NCI-H2196 (cell line): ENCODE data around the gene CASP2.
"Not testable (repeated sequence)": the region's sequence is repeated elsewhere in the genome, so short reads cannot be mapped to it uniquely, and the experiment has no call there.

Experiments
- DNase-seq: peaks from one replicate; lab custom pipeline; 2025; ENCODE audit not compliant: unreplicated experiment; lab: John Stamatoyannopoulos, UW

The CASP2 gene

DNA sequence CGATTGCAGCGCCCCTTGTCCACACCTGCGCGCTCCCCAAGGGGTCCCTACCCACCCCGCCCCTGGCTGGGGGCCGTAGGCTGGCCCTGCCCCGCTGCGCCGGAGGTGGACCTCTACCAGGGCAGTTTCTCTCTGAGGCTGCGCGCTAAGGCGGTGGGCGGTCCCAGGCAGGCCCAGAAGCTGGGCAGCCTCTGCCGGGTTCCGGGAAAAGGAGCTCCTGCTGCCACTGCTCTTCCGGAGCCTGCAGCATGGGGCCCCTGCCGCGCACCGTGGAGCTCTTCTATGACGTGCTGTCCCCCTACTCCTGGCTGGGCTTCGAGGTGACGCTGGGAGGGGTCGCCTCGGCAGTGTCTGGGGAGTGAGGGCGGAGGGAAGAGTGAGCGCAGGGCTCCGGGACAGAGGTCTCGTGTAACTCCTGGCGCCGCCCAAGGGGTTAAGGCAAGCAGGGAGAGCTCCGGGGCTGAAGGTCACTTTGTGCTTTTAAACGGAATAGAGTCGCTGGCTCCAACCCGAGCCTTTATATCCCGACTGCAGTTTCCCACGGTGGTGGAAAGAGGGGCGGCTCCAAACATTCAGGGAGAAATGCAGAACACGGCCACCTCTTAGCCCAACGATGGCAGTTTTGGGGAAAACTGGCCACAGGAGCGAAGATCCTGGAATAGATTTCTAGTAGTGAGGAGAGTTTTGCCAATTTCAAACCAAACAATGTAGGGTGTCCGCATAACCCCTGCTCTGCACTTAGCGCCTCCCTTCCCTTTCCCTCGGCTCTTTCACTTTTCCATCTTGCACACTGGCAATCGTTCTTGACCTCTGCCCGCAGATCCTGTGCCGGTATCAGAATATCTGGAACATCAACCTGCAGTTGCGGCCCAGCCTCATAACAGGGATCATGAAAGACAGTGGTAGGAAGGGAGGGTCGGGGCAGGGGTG is 24.6 kb upstream of the CASP2 start, which contains the start of gene GSTK1:
Gene GSTK1, plus strand, starts transcription at position 176 of the 930 bp plus-strand sequence. Its CDS starts 73 bp downstream, at position 249.
- peak; percentile 59 for DNase-seq

DNA sequence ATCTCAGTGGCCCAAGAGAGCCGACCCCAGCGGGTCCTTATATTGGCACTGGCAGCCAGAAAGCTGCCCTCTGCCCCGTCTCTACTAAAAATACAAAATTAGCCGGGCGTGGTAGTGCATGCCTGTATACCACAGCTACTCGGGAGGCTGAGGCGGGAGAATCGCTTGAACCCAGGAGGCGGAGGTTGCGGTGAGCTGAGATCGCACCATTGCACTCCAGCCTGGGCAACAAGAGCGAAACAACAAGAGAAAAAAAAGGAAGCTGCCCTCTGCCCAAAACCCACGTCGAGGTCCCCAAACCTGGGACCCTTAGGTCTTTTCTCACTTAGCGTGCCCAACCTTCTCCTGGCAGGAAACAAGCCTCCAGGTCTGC is 24.0 kb upstream of the CASP2 start:
- DNase-seq = not testable (repeated sequence)

DNA sequence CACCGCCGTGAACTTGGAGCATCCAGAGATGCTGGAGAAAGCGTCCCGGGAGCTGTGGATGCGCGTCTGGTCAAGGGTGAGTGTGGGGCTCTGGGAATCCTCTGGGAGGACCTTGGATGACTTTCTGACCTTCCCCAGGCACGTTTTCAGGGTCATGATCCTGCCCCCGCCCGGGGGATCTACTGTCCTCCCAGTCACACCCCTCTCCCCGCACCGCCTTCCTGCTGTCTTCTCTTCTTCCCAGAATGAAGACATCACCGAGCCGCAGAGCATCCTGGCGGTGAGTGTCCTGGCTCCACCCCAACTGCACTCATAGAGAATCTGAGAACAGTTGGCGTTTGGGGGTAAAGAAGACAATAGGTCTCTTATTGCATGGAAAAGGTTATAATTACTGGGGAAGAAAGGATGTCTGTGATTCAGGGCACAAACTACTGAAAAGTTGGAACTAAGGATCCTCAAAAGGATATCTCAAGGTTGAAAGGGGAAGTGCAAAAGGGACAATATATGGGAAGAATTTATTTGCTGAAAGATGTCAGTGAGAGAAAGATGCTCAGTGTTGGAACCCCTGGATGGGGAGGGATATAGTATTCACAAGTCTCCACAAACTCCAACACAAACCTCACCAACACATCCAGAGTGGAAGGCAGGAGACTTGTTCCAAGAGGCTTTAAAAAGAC is 23.0 kb upstream of the CASP2 start:
- no peak for DNase-seq

DNA sequence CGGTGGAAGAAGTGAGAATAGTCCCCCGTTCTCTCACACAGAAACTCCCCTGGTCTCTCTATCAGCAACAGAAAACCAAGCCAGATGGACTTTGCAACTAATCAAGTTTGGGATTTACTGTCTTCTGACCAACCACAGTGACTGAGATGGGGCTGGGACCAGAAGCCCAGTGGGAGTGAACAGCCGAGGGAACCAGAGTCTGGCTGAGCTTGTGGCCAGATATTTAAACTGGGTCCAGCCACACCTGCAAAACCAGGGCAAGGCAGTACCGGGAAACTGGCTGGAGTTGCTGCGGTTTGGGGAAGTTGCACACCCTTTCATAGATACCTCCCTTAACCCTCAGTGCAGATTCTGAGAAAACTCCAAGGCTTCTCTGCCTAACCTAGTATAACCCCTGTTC is 18.9 kb upstream of the CASP2 start:
- no peak for DNase-seq

DNA sequence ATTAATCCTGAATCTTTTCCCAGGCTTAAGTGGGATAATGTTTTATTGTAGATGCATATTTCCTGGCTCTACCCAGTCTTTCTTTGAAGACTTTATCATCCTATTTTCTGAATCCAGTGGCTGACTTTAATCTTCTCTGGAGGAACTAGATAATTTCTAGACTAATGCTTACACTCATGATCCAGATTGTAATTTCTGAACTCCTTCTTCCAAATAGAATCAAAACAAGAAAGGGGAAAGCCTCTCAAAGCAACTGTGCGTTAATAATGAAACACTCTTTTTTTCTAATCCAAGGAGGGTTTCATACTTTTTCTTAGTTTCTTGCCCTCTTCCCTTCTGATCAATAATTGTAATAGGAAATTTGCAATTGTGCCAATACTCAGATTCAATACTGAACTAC is 16.9 kb upstream of the CASP2 start:
- DNase-seq = no peak

DNA sequence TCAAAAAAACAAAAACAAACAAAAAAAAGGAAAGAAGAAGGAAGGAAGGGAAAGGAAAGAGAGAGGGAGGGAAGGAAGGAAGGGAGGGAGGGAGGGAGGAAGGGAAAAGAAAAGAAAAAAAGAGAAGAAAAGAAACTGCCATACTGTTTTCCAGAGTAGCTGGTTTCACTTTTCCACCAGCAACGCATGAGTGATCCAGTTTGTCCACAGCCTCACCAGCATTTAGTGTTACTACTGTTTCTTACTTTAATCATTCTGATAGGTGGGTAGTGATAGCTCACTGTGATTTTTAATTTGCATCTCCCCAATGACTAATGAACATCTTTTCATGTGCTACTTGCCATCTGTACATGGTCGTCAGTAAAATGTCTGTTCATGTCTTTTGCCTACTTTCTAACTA is 15.3 kb upstream of the CASP2 start:
- no peak for DNase-seq

DNA sequence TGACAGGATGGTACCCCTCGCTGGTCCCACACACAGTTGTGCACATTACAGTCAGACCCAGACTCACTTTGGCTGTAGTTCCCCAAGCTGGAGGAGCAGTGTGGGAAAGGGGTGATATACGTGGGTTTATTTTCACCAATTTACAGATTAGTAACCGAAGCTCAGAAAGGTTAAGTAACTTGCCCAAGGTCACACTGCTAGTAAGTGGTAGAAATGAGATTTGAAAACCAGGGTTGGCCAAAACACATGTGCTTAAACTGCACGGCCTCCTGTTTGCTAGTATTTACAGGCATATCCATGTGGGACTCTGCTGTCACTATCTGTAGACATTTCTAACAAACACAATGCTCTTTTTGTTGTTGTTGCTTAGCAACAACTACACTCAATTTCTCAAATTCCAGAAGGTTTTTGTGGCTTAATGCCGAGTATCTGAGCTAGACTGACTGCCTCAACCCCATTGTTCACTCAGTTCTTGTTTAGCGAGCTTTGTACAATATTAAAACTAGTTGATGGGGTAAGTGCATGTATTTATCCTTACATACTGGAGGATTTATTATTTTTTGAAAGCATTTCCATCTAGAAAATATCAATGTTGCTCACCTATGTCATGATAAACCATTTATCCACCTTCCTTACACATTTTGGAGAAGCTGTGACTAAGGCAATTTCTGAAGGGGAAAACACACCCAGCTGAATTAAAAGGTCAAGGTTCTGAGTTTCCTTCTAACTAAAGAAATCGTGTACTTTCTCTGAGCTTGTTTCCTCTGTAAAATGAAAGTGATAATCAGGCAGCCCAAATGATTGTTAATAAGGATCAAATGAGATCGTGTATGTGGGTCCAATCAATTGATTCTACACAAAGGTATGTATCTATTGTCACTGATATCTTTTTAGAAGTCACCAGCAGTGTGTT is 8.7 kb upstream of the CASP2 start:
- peak; percentile 65 for DNase-seq

DNA sequence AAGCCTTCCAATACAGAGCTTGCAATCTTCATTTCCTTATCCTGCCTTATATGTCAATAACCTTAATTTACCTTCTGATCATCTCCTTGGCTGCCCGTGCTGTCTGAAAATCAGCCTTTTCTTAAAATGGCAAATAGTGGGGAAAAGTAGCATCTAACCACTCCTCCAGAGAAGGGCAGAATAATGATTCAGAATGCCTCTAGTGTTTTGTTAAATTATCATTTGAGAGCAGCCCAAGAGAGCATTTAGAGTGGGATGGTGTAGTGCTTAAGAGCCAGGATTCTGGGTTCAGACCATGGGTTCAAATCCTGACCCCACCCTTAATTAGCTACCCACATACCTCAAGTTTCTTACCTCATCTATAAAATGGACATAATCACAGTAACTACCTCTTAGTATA is 8.0 kb upstream of the CASP2 start:
- no peak for DNase-seq

DNA sequence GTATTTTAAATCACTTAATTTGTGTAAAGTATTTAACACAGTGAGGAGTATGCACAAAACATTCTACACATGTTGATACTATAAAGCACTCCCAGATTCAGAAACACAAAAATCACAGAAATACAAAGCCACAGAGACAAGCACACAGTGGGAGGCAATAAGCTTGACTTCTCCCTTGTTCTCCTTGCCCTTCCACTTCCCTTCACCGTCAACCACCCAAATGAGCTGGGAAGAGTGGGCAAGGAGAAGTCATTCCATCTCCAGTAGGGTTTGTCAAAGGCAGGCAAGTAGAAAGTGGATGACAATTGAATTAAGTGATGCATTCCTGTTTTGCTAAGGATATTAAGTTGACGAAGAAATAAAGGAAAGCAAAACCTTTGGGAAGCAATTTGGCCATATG is 7.6 kb upstream of the CASP2 start:
- DNase-seq = no peak

DNA sequence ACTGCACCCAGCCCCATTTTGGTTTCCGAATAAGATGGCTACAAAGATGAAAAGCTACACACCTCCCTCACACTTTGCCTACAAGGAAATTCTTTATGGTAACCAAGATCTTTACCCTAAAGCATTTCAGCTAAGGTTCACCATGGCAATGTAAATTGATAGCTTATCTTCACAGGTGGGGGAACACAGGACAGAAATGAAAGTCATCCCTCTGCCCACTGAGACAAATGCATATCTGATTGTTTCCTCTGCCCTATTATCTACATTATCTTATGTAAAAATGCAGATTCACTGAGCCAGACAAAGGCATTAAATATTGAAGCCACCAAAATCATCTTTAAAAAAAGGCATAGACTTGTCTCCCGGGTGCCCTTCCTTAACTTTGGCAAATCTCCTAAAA is 6.6 kb upstream of the CASP2 start:
- no peak for DNase-seq

DNA sequence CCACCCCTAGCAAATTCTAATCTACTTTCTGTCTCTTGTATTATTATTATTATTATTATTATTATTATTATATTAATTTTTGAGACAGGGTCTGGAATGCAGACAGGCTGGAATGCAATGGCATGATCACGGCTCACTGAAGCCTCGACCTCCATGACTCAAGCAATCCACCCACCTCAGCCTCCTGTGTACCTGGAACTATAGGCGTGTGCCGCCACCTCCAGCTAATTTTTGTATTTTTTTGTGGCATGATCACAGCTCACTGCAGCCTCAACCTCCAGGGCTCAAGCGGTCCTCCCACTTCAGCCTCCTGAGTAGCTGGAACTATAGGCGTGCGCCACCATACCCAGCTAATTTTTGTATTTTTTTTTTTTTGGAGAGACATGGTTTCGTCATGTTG is 6.0 kb upstream of the CASP2 start:
- DNase-seq = no peak

DNA sequence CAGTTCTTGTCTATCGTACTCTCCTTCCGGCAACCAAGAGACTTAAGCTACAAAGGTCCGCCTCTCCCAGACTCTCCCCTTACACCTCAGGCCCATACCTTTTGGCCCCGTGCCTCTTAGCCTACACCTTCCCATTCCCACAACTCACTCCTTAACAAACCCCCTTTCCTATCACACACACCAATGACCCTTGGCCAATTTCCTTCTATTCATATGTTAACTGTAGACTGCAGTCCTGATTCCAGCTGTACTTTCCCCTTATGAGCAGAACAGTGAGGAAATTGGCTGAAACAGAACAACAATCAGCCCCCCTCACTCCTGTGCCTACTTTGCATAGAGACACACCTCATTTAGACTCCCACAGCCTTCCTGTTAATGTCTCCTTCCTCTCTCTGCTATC is 4.8 kb upstream of the CASP2 start:
- DNase-seq = no peak

DNA sequence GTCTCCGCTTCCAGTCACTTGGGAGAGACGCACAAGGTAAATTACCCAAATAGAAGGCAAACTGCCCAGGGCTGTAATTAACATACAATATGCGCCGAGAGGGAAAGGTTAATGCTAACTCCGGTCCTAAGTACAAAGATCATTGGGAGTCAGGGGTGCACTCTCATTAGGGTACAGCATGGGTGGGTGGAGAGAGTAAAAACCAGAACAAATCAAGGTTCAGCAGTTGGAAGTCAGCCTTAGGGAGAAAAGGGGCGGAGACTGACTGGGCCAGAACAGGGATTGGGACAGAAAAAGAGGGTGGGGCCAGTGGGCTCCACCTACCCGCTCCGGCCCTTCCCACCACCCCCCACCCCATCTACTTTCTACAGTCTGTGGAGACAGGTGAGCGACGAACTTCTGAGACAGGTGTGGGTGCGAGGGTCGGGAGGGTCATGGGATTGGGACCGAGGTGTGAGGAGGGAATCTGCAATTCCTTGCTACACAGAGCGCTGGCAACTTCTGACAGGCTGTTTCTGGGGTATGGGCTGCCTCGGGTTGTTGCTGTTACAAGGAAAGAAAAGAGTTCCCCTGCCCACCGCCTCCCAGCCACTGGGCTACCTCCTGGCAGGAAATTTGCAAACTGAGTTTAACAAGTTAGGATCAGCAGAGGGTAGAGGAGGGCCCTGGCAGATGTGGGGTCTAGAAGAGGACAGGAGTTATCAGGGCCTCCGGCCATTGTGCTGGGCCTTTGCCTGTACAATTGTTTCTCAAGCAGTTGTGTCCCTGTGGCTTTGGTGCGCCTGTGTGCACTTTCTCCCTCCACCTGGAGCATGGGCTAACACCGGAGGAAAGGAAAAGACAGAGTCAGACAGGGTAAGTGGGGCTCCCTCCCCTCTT is 3.3 kb upstream of the CASP2 start, which contains the start of gene TMEM139:
Gene TMEM139, plus strand, starts transcription at position 368 of the 879 bp plus-strand sequence. CDS start 1,000 bp downstream, outside the sequence.
- DNase-seq = no peak

DNA sequence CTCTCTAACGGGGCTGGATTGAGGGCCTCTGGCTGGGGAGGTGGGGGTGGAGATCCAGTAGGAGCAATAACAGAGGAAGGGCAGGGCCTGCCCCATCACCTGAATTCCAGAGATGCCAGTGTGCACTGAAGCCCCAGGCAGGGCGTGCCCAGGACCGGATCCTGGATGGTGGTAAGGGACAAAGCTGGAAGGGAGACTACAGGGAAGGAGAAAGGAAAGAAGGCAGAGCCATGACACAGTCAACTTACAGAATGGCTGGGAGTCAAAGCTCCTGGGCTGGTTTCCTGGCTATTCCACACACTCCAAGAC is 2.7 kb upstream of the CASP2 start:
- no peak for DNase-seq

DNA sequence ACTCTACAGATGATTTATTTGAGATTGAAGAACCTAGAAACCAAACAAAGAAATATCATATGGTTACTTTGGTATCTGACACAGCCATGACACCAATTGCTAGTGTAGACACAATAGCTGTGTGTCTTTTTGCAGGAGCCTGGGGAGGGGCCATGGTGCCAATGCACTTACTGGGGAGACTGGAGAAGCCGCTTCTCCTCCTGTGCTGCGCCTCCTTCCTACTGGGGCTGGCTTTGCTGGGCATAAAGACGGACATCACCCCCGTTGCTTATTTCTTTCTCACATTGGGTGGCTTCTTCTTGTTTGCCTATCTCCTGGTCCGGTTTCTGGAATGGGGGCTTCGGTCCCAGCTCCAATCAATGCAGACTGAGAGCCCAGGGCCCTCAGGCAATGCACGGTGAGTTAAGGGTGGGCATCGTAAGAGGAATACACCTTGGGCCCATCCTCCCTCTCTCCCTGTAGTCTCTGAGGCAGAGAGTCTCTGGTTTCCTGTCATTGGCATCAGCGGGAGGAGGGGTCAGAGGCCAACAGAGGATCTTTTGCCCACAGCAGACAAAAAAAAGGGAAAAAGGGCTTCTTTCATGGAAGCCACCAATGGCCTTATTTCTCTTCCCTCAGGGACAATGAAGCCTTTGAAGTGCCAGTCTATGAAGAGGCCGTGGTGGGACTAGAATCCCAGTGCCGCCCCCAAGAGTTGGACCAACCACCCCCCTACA is 2.2 kb upstream of the CASP2 start:
- no peak for DNase-seq

DNA sequence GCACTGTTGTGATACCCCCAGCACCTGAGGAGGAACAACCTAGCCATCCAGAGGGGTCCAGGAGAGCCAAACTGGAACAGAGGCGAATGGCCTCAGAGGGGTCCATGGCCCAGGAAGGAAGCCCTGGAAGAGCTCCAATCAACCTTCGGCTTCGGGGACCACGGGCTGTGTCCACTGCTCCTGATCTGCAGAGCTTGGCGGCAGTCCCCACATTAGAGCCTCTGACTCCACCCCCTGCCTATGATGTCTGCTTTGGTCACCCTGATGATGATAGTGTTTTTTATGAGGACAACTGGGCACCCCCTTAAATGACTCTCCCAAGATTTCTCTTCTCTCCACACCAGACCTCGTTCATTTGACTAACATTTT is 1.6 kb upstream of the CASP2 start:
- DNase-seq = no peak

DNA sequence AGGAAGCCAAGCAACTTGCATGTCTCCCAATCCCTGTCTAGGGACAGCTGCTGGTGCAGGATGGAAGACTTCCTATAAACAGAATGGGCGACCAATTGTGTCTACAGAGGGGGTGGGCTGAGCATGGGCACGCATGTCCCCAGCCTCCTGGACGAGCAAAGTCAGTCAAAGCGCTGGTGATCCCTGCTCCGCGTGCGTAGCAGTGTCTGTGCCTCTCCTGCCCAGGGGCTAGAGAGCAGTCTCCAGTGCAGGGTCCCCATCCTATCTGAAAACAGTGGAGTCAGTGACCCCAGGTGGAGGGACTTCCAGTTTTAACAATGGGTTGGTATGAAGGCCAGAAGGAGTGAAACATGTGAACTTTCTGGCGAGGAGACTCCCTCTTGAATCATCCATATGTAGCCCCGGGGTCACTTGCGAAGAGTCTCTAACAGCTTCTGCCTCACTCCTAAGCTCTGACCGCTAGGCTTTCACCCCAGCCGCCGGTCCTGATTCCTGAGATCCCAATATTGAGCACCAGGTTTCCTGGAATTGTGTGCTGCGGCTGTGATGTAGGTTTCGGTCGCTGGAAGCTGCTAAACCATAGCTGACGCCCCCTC is 714 bp upstream of the CASP2 start:
- no peak for DNase-seq

DNA sequence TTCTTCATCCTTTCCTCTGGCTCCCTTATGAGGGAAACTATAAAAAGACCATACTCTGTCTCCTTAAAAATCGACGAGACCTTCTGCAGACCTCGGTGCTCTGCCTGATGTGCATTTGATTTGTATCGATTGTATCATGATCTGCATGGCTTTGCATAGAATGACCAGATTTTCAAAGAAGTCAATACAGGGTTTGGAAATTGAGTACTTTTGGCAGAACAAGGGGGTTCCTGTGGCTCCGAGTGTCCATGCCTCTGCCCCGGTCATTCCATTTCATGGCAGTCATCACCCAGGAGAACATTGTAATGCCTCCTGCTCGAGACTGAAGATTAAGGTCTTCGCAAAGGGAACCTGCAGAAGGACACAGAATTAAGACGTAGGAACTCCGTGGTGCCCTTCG is 685 bp downstream of the CASP2 start:
- DNase-seq = no peak

DNA sequence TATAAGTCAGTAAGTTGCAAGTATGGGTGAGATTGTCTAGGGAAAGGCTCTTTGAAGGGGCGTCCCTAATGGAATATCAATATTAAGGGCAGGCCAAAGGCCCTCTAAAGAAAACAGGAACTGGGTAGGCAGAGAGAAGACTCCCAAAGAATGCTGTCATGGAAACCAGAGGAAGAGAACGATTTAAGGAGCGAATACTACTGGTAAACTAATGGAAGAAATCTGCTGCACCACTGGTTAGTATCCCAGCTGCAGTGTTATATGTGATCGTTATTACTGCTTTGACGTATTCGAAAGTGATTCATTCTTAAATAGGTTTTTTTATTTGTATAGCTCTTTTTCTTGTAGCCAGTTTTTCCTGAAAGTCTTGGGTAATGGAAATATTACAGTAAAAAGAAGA is 1.3 kb downstream of the CASP2 start:
- no peak for DNase-seq
